PC-3 (cell line): ENCODE results near the gene CTTNBP2NL.

Experiments used
- EZH2 ChIP-seq: fragments of 300-600 bp; sonication (generic); IDR thresholded peaks from one replicate; pipeline ENCODE4 v1.6.1; 2017; ENCODE audit warnings: antibody characterized with exemption, mild to moderate bottlenecking, low read length; ENCODE audit not compliant: unreplicated experiment
- EZH2phosphoT487 ChIP-seq: fragments of 300-600 bp; sonication (generic); IDR thresholded peaks from 2 replicates; pipeline ENCODE4 v1.6.1; 2018; ENCODE audit warnings: mild to moderate bottlenecking, antibody characterized with exemption, low read length, borderline replicate concordance
- TF ChIP-seq, protein P1 (sequence below): fragments of 300-600 bp; sonication (generic); conservative IDR thresholded peaks from 2 replicates; pipeline ENCODE4 v1.5.1; 2017; ENCODE audit warnings: antibody characterized with exemption, low read depth, mild to moderate bottlenecking, low read length

DNA sequence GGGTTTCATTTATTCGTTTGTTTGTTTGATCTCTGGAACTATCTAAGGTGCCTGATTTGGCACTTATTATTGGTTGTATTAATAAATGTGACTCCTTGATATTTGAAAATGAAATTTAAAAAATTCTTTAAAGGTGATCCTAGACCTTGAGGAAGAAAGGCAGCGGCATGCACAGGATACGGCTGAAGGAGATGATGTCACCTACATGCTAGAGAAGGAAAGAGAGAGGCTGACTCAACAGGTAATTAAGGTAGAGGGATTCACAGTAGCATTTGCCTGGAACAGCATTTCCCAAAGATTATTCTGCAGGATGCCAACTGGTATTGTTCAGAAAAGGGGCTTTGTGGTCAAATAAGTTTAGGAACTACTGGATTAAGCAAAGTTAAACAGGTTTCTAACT, 58.3 kb downstream of the CTTNBP2NL start:
- TF ChIP-seq, protein P1, sequence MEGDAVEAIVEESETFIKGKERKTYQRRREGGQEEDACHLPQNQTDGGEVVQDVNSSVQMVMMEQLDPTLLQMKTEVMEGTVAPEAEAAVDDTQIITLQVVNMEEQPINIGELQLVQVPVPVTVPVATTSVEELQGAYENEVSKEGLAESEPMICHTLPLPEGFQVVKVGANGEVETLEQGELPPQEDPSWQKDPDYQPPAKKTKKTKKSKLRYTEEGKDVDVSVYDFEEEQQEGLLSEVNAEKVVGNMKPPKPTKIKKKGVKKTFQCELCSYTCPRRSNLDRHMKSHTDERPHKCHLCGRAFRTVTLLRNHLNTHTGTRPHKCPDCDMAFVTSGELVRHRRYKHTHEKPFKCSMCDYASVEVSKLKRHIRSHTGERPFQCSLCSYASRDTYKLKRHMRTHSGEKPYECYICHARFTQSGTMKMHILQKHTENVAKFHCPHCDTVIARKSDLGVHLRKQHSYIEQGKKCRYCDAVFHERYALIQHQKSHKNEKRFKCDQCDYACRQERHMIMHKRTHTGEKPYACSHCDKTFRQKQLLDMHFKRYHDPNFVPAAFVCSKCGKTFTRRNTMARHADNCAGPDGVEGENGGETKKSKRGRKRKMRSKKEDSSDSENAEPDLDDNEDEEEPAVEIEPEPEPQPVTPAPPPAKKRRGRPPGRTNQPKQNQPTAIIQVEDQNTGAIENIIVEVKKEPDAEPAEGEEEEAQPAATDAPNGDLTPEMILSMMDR, result no peak
- TF ChIP-seq EZH2, result no peak
- no peak for TF ChIP-seq EZH2phosphoT487
